Naive B cell (primary cell): ENCODE measurements around the gene CCDC183. TPM values are rescaled to one million over a fixed set of nuclear protein-coding genes. Genes with fewer than 3 reads are reported as not detected.

Experiments used
- ATAC-seq, 2 donors: fragments of 150-1000 bp; cut with Tn5 transposase; 2 replicates each; pipeline ENCODE4 v1.10.0; 2021; ENCODE audit warnings: low read depth in 2 of 2, mild to moderate bottlenecking in 2 of 2, moderate library complexity in 2 of 2
- DNase-seq: peaks from one replicate; pipeline ENCODE4 v3.0.0; 2022
- H3K27ac Mint-ChIP-seq, 6 donors: one replicate each; pipeline ENCODE4 v1.8.0; 2020 to 2022; ENCODE audit warnings: mild to moderate bottlenecking in 6 of 6, mixed read lengths in 6 of 6, moderate library complexity in 5 of 6, inconsistent platforms in 2 of 6
- H3K27me3 Mint-ChIP-seq, 3 donors: one replicate each; pipeline ENCODE4 v1.8.0; 2021 to 2022; ENCODE audit warnings: mixed read lengths in 3 of 3, mild to moderate bottlenecking in 1 of 3
- H3K36me3 Mint-ChIP-seq, 2 donors: one replicate each; pipeline ENCODE4 v1.8.0; 2020 to 2022; ENCODE audit warnings: mixed read lengths in 2 of 2, inconsistent platforms in 1 of 2, mild to moderate bottlenecking in 1 of 2
- H3K4me1 Mint-ChIP-seq, 3 donors: one replicate each; pipeline ENCODE4 v1.8.0; 2020 to 2022; ENCODE audit warnings: mixed read lengths in 3 of 3, inconsistent platforms in 1 of 3, mild to moderate bottlenecking in 1 of 3, moderate library complexity in 1 of 3
- H3K4me3 Mint-ChIP-seq, 8 donors: one replicate each; pipeline ENCODE4 v1.8.0; 2020 to 2022; ENCODE audit warnings: mild to moderate bottlenecking in 8 of 8, mixed read lengths in 8 of 8, moderate library complexity in 8 of 8, inconsistent platforms in 2 of 8
- H3K9me3 Mint-ChIP-seq, 7 donors: one replicate each; pipeline ENCODE4 v1.8.0; 2020 to 2022; ENCODE audit warnings: mixed read lengths in 7 of 7, mild to moderate bottlenecking in 5 of 7, inconsistent platforms in 2 of 7, moderate library complexity in 1 of 7
- polyA plus RNA-seq, 6 donors: library from polyadenylated mRNA; unstranded; fragments of 300-500 nt; fragmentation: Illumina TruSeq; gene quantifications; one replicate each; pipeline ENCODE4 v1.2.3, GENCODE V29; 2021; ENCODE audit warnings: low read depth in 6 of 6

Gene CCDC183
- polyA plus RNA-seq, 6 donors from 2014 or later = 0.24 to 1.7 TPM; not detected in 4

- DNase-seq = no peak
- no peak for ATAC-seq
- H3K4me3 Mint-ChIP-seq = no peak overlapping the region
Measured at GRCh38 chr9:136853596-136854112, 57.5 kb downstream of the CCDC183 start.

GRCh38 chr9:136854113-136854841 lies 58.1 kb downstream of the CCDC183 start:
- H3K27me3 Mint-ChIP-seq = peaks cover 0 to under 1% (median 0%) of the 10 kb centered on the region in 3 donors
- H3K4me3 Mint-ChIP-seq = no peak overlapping the region
- H3K9me3 Mint-ChIP-seq = no peaks in the 10 kb centered on the region
- H3K27ac Mint-ChIP-seq = no peak overlapping the region
- no peaks in the 10 kb centered on the region for H3K36me3 Mint-ChIP-seq
- ATAC-seq (no peak), DNase-seq (no peak)
- H3K4me1 Mint-ChIP-seq = peaks cover 0 to 7% (median 5%) of the 10 kb centered on the region in 3 donors

More at GRCh38 chr9:136853596-136854112, 57.5 kb downstream of the CCDC183 start:
- H3K9me3 Mint-ChIP-seq = peaks cover 0 to 2% (median 0%) of the 10 kb centered on the region in 7 donors
- peaks cover 2 to 11% (median 7%) of the 10 kb centered on the region in 3 donors for H3K4me1 Mint-ChIP-seq
- no peak overlapping the region for H3K27ac Mint-ChIP-seq
- peaks cover 0 to 4% (median 0%) of the 10 kb centered on the region in 3 donors for H3K27me3 Mint-ChIP-seq
- H3K36me3 Mint-ChIP-seq = no peaks in the 10 kb centered on the region

DNA sequence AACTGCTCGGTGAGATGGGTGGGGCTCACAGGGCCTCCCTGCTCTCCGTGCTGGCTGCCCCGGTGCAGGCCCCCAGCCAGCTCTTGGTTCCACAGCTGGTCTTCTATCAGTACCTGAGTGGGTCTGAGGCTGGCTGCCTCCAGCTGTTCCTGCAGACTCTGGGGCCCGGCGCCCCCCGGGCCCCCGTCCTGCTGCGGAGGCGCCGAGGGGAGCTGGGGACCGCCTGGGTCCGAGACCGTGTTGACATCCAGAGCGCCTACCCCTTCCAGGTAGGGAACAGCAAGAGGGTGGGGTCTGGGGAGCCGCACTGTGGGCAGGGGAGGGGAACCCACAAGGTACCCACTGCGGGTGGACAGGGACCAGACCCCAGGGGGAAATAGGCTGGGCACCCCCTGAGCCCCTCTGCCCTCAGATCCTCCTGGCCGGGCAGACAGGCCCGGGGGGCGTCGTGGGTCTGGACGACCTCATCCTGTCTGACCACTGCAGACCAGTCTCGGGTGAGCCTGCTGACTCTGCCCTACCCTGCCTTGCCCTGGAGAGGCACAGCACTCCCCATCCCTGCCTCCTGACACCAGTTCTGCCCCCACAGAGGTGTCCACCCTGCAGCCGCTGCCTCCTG lies 58.8 kb downstream of the CCDC183 start:
- DNase-seq = no peak
- H3K27me3 Mint-ChIP-seq = no peaks in the 10 kb centered on the region
- no peaks in the 10 kb centered on the region for H3K9me3 Mint-ChIP-seq
- no peaks in the 10 kb centered on the region for H3K36me3 Mint-ChIP-seq
- H3K4me3 Mint-ChIP-seq = no peak overlapping the region
- ATAC-seq = no peak
- H3K4me1 Mint-ChIP-seq = peaks cover 0 to 4% (median under 1%) of the 10 kb centered on the region in 3 donors
- H3K27ac Mint-ChIP-seq = no peak overlapping the region

- no peaks in the 10 kb centered on the region for H3K9me3 Mint-ChIP-seq
- H3K4me3 Mint-ChIP-seq = no peak overlapping the region
- DNase-seq = no peak
- H3K27ac Mint-ChIP-seq = no peak overlapping the region
- no peak for ATAC-seq
- no peaks in the 10 kb centered on the region for H3K36me3 Mint-ChIP-seq
- no peaks in the 10 kb centered on the region for H3K27me3 Mint-ChIP-seq
- peaks cover 3 to 4% (median 3%) of the 10 kb centered on the region in 3 donors for H3K4me1 Mint-ChIP-seq
Measured at GRCh38 chr9:136855461-136856078, 59.4 kb downstream of the CCDC183 start.

DNA sequence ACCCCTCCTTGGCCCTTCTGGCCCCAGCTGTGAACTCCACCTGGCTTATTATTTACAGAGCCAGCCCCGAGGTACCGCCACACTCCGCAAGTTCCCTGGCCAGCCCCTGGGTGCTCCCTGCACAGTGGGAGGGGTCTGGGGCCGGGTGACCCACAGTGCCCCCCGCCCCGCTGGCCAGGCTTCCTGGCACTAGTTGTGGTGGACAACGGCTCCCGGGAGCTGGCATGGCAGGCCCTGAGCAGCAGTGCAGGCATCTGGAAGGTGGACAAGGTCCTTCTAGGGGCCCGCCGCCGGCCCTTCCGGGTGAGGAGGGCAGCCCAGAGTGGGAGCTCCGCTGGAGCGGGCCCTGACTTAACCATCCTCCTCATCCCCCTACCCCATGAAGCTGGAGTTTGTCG lies 59.9 kb downstream of the CCDC183 start:
- H3K9me3 Mint-ChIP-seq = no peaks in the 10 kb centered on the region
- ATAC-seq (no peak), DNase-seq (no peak)
- no peaks in the 10 kb centered on the region for H3K36me3 Mint-ChIP-seq
- H3K27me3 Mint-ChIP-seq = no peaks in the 10 kb centered on the region
- H3K4me3 Mint-ChIP-seq = no peak overlapping the region
- H3K4me1 Mint-ChIP-seq = peaks cover 3 to 7% (median 5%) of the 10 kb centered on the region in 3 donors
- no peak overlapping the region for H3K27ac Mint-ChIP-seq

DNA sequence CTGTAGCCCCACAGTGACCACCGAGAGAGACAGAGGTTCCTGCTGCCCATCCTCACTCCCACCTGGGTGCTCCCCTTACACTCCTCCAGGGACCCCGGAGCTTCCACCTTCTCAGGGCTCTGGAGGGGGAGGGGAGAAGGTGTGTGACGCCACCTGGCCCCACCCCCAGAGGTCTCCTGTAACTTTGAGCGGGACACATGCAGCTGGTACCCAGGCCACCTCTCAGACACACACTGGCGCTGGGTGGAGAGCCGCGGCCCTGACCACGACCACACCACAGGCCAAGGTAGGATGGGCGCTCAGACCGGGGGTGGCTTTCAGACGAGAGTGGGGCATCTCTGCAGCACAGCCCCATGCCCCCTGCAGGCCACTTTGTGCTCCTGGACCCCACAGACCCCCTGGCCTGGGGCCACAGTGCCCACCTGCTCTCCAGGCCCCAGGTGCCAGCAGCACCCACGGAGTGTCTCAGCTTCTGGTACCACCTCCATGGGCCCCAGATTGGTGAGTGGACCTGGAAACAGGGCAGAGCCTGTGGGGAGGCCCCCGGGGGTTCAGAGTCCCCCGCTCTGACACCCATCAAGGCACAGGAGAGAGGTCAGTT lies 60.5 kb downstream of the CCDC183 start:
- H3K4me3 Mint-ChIP-seq = no peak overlapping the region
- ATAC-seq (no peak), DNase-seq (no peak)
- H3K27me3 Mint-ChIP-seq = no peaks in the 10 kb centered on the region
- H3K4me1 Mint-ChIP-seq = peaks cover 3 to 7% (median 5%) of the 10 kb centered on the region in 3 donors
- H3K36me3 Mint-ChIP-seq = no peaks in the 10 kb centered on the region
- no peak overlapping the region for H3K27ac Mint-ChIP-seq
- no peaks in the 10 kb centered on the region for H3K9me3 Mint-ChIP-seq

DNA sequence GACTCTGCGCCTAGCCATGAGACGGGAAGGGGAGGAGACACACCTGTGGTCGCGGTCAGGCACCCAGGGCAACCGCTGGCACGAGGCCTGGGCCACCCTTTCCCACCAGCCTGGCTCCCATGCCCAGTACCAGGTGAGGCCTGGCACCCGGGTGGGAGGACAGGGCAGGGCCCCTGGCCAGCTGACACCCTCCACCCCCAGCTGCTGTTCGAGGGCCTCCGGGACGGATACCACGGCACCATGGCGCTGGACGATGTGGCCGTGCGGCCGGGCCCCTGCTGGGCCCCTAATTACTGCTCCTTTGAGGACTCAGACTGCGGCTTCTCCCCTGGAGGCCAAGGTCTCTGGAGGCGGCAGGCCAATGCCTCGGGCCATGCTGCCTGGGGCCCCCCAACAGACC lies 61.0 kb downstream of the CCDC183 start:
- no peak for DNase-seq
- no peaks in the 10 kb centered on the region for H3K27me3 Mint-ChIP-seq
- H3K36me3 Mint-ChIP-seq = no peaks in the 10 kb centered on the region
- H3K4me1 Mint-ChIP-seq = peaks cover 3 to 7% (median 5%) of the 10 kb centered on the region in 3 donors
- ATAC-seq = no peak
- no peak overlapping the region for H3K27ac Mint-ChIP-seq
- H3K4me3 Mint-ChIP-seq = no peak overlapping the region
- no peaks in the 10 kb centered on the region for H3K9me3 Mint-ChIP-seq

Other genes with a start within 250 kb of the CCDC183 start
- under 1 TPM in 2 of 6 donors, not detected in 4; 0.33 TPM for gene EGFL7, start 133.4 kb upstream of the CCDC183 start, polyA plus RNA-seq
- gene AGPAT2, start 108.9 kb upstream of the CCDC183 start, polyA plus RNA-seq = 10 to 100 TPM; 36.1 to 59.9 (median 48.0) TPM
- gene DIPK1B, start 83.8 kb upstream of the CCDC183 start, polyA plus RNA-seq = 10 to 100 TPM in 4 of 6 donors, 1 to 10 TPM in 1, under 1 TPM in 1; 0.91 to 71.6 (median 15.1) TPM
- 10 to 100 TPM; 46.1 to 86.0 (median 65.3) TPM for gene LCN10, start 53.4 kb upstream of the CCDC183 start, polyA plus RNA-seq
- not detected for gene LCN6, start 47.8 kb upstream of the CCDC183 start, polyA plus RNA-seq
- gene LCN8, start 38.1 kb upstream of the CCDC183 start, polyA plus RNA-seq = 10 to 100 TPM in 2 of 6 donors, under 1 TPM in 3, not detected in 1; 0.39 to 69.1 (median 0.73) TPM
- under 1 TPM in 1 of 6 donors, not detected in 5; 0.09 TPM for gene LCN15, start 31.8 kb upstream of the CCDC183 start, polyA plus RNA-seq
- gene TMEM141, start 5.0 kb upstream of the CCDC183 start, polyA plus RNA-seq = 10 to 100 TPM; 29.3 to 47.7 (median 35.7) TPM
- 10 to 100 TPM in 3 of 6 donors, 1 to 10 TPM in 3; 3.8 to 16.8 (median 9.7) TPM for gene RABL6, start 11.6 kb downstream of the CCDC183 start, polyA plus RNA-seq
- gene AJM1, start 46.1 kb downstream of the CCDC183 start, polyA plus RNA-seq = under 1 TPM in 1 of 6 donors, not detected in 5; 0.08 TPM
- gene PHPT1, start 53.1 kb downstream of the CCDC183 start, polyA plus RNA-seq = 10 to 100 TPM; 48.0 to 67.7 (median 49.6) TPM
- gene MAMDC4, start 56.0 kb downstream of the CCDC183 start, polyA plus RNA-seq = not detected
- gene EDF1, start 70.0 kb downstream of the CCDC183 start, polyA plus RNA-seq = 100 to 1,000 TPM; 267 to 324 (median 299) TPM
- 10 to 100 TPM; 13.2 to 29.9 (median 18.4) TPM for gene TRAF2, start 90.2 kb downstream of the CCDC183 start, polyA plus RNA-seq
- gene FBXW5, start 148.4 kb downstream of the CCDC183 start, polyA plus RNA-seq = 100 to 1,000 TPM in 1 of 6 donors, 10 to 100 TPM in 5; 48.2 to 105 (median 55.1) TPM
- gene C8G, start 148.9 kb downstream of the CCDC183 start, polyA plus RNA-seq = not detected
- not detected for gene LCN12, start 155.9 kb downstream of the CCDC183 start, polyA plus RNA-seq
- gene PTGDS, start 181.2 kb downstream of the CCDC183 start, polyA plus RNA-seq = 1 to 10 TPM in 1 of 6 donors, under 1 TPM in 1, not detected in 4; 0.41 to 1.4 TPM
- gene LCNL1, start 186.7 kb downstream of the CCDC183 start, polyA plus RNA-seq = not detected
- gene PAXX, start 196.1 kb downstream of the CCDC183 start, polyA plus RNA-seq = 10 to 100 TPM; 31.7 to 39.8 (median 35.6) TPM
- 1 to 10 TPM in 3 of 6 donors, under 1 TPM in 2, not detected in 1; 0.82 to 2.7 (median 1.1) TPM for gene CLIC3, start 200.2 kb downstream of the CCDC183 start, polyA plus RNA-seq
- 1 to 10 TPM in 3 of 6 donors, under 1 TPM in 2, not detected in 1; 0.63 to 3.9 (median 1.3) TPM for gene ABCA2, start 231.9 kb downstream of the CCDC183 start, polyA plus RNA-seq
- 1 to 10 TPM in 5 of 6 donors, under 1 TPM in 1; 0.93 to 7.4 (median 2.9) TPM for gene FUT7, start 235.8 kb downstream of the CCDC183 start, polyA plus RNA-seq
- gene NPDC1, start 249.8 kb downstream of the CCDC183 start, polyA plus RNA-seq = under 1 TPM in 1 of 6 donors, not detected in 5; 0.68 TPM